H9 (cell line): ENCODE results near the gene DNAH8. TPM values are rescaled to one million over a fixed set of nuclear protein-coding genes. Genes with fewer than 3 reads are reported as not detected.

Experiments
- DNase-seq: peaks from one replicate; pipeline ENCODE4 v3.0.0-alpha.2; 2017
- H2AFZ ChIP-seq: one replicate; pipeline ENCODE4 v1.6.1; 2013; ENCODE audit warnings: mild to moderate bottlenecking, low read length, control low read depth, moderate library complexity
- H2AK5ac ChIP-seq: 2 replicates; pipeline ENCODE4 v1.6.1; 2013; ENCODE audit warnings: low read length, control low read depth, mixed read lengths; ENCODE audit not compliant: insufficient read length
- H2BK120ac ChIP-seq: one replicate; pipeline ENCODE4 v1.6.1; 2013; ENCODE audit warnings: low read depth, mild to moderate bottlenecking, low read length, control low read depth, inconsistent platforms; ENCODE audit not compliant: poor library complexity, severe bottlenecking
- H2BK12ac ChIP-seq: 2 replicates; pipeline ENCODE4 v1.6.1; 2013; ENCODE audit warnings: low read length, control low read depth, mixed read lengths, low read depth; ENCODE audit not compliant: insufficient read length
- H2BK15ac ChIP-seq: 2 replicates; pipeline ENCODE4 v1.6.1; 2013; ENCODE audit warnings: low read depth, low read length, control low read depth
- H2BK20ac ChIP-seq: one replicate; pipeline ENCODE4 v1.6.1; 2013; ENCODE audit warnings: low read depth, mild to moderate bottlenecking, low read length, control low read depth, inconsistent platforms; ENCODE audit not compliant: poor library complexity, severe bottlenecking
- H2BK5ac ChIP-seq: 2 replicates; pipeline ENCODE4 v1.6.1; 2013; ENCODE audit warnings: low read length, control low read depth, mixed read lengths; ENCODE audit not compliant: insufficient read length
- H3K14ac ChIP-seq: 2 replicates; pipeline ENCODE4 v1.6.1; 2013; ENCODE audit warnings: low read length, control low read depth; ENCODE audit not compliant: insufficient read depth
- H3K18ac ChIP-seq: 2 replicates; pipeline ENCODE4 v1.6.1; 2013; ENCODE audit warnings: low read depth, mild to moderate bottlenecking, mixed read lengths, low read length, control low read depth; ENCODE audit not compliant: insufficient read length
- H3K23ac ChIP-seq: 2 replicates; pipeline ENCODE4 v1.6.1; 2013; ENCODE audit warnings: low read length, control low read depth, mixed read lengths, low read depth; ENCODE audit not compliant: insufficient read length
- H3K23me2 ChIP-seq: 2 replicates; pipeline ENCODE4 v1.6.1; 2013; ENCODE audit warnings: low read depth, mild to moderate bottlenecking, mixed read lengths, low read length, control low read depth; ENCODE audit not compliant: insufficient read length, poor library complexity, severe bottlenecking
- H3K27ac ChIP-seq: 2 replicates; pipeline ENCODE4 v1.5.1; 2013; ENCODE audit warnings: low read length, control low read depth, mixed read lengths, low read depth; ENCODE audit not compliant: insufficient read length
- H3K27me3 ChIP-seq: 2 replicates; pipeline ENCODE4 v1.6.1; 2013; ENCODE audit warnings: low read length, control low read depth, inconsistent platforms; ENCODE audit not compliant: insufficient read depth
- H3K4ac ChIP-seq: 2 replicates; pipeline ENCODE4 v1.6.1; 2013; ENCODE audit warnings: low read depth, mild to moderate bottlenecking, control low read depth, inconsistent platforms, low read length, moderate library complexity
- H3K4me1 ChIP-seq: 2 replicates; pipeline ENCODE4 v1.6.1; 2013; ENCODE audit warnings: low read length, control low read depth, inconsistent platforms; ENCODE audit not compliant: insufficient read depth
- H3K4me2 ChIP-seq: 2 replicates; pipeline ENCODE4 v1.6.1; 2013; ENCODE audit warnings: low read length, control low read depth, mixed read lengths; ENCODE audit not compliant: insufficient read length, insufficient read depth
- H3K56ac ChIP-seq: 2 replicates; pipeline ENCODE4 v1.6.1; 2013; ENCODE audit warnings: low read depth, mild to moderate bottlenecking, mixed read lengths, low read length, control low read depth; ENCODE audit not compliant: insufficient read length
- H3K79me1 ChIP-seq: 2 replicates; pipeline ENCODE4 v1.6.1; 2013; ENCODE audit warnings: low read depth, mild to moderate bottlenecking, moderate library complexity, low read length, control low read depth, inconsistent platforms; ENCODE audit not compliant: insufficient read depth, poor library complexity, severe bottlenecking
- H3K79me2 ChIP-seq: 2 replicates; pipeline ENCODE4 v1.6.1; 2013; ENCODE audit warnings: low read length, control low read depth, inconsistent platforms; ENCODE audit not compliant: insufficient read depth
- H3K9ac ChIP-seq: 2 replicates; pipeline ENCODE4 v1.6.1; 2013; ENCODE audit warnings: low read length, control low read depth, mixed read lengths; ENCODE audit not compliant: insufficient read length; ENCODE audit errors: extremely low read depth
- H3K9me3 ChIP-seq: one replicate; pipeline ENCODE4 v1.6.1; 2013; ENCODE audit warnings: low read depth, low read length, inconsistent platforms; ENCODE audit not compliant: control insufficient read depth
- H3T11ph ChIP-seq: one replicate; pipeline ENCODE4 v1.6.1; 2013; ENCODE audit warnings: mild to moderate bottlenecking, low read length, control low read depth, inconsistent platforms
- H4K20me1 ChIP-seq: one replicate; pipeline ENCODE4 v1.6.1; 2013; ENCODE audit not compliant: control insufficient read depth, insufficient read length, insufficient read depth
- H4K5ac ChIP-seq: 2 replicates; pipeline ENCODE4 v1.6.1; 2013; ENCODE audit warnings: low read depth, mild to moderate bottlenecking, mixed read lengths, low read length, control low read depth; ENCODE audit not compliant: insufficient read length
- H4K8ac ChIP-seq: replicated peaks from 2 replicates; pipeline ENCODE4 v1.6.1; 2013; ENCODE audit warnings: low read length, control low read depth, mixed read lengths, low read depth; ENCODE audit not compliant: insufficient read length
- H4K91ac ChIP-seq: 2 replicates; pipeline ENCODE4 v1.6.1; 2013; ENCODE audit warnings: low read depth, mild to moderate bottlenecking, moderate library complexity, mixed read lengths, low read length, control low read depth; ENCODE audit not compliant: insufficient read length
- H3K27ac Mint-ChIP-seq, 3 experiments: 2 replicates in 2 of 3; 3 replicates in 1 of 3; pipeline ENCODE4 v1.8.0; 2020 to 2021; ENCODE audit warnings: mixed read lengths in 3 of 3, mild to moderate bottlenecking in 1 of 3, moderate library complexity in 1 of 3
- H3K27me3 Mint-ChIP-seq: 2 replicates; pipeline ENCODE4 v1.8.0; 2021; ENCODE audit warnings: low read depth, mild to moderate bottlenecking, moderate library complexity, mixed read lengths
- H3K36me3 Mint-ChIP-seq, 3 experiments: 2 replicates in 2 of 3; 3 replicates in 1 of 3; pipeline ENCODE4 v1.8.0; 2020 to 2021; ENCODE audit warnings: low read depth in 3 of 3, mixed read lengths in 3 of 3; ENCODE audit not compliant: insufficient read depth in 1 of 3
- H3K4me1 Mint-ChIP-seq, 2 experiments: 2 replicates each; pipeline ENCODE4 v1.8.0; 2020; ENCODE audit warnings: mixed read lengths in 2 of 2
- H3K4me3 Mint-ChIP-seq, 2 experiments: 2 replicates in 1 of 2; 3 replicates in 1 of 2; pipeline ENCODE4 v1.8.0; 2020 to 2021; ENCODE audit warnings: mild to moderate bottlenecking in 2 of 2, mixed read lengths in 2 of 2, moderate library complexity in 1 of 2
- H3K9me3 Mint-ChIP-seq, 2 experiments: 2 replicates in 1 of 2; 3 replicates in 1 of 2; pipeline ENCODE4 v1.8.0; 2020; ENCODE audit warnings: mild to moderate bottlenecking in 2 of 2, mixed read lengths in 2 of 2, moderate library complexity in 1 of 2
- WGBS: extraction: QIAGEN DNeasy Blood & Tissue Kit; methylation state at CpG from one replicate; pipeline ENCODE4 v1.1.7; 2013; ENCODE audit warnings: missing lambda C conversion rate, low lambda C conversion rate, mixed read lengths; ENCODE audit not compliant: insufficient read length; ENCODE audit errors: extremely low coverage; 5-methylcytosine and 5-hydroxymethylcytosine counted together
- total RNA-seq: library from RNA; stranded (reverse); gene quantifications from 2 replicates; pipeline ENCODE4 v1.2.1, GENCODE V29; 2021
- TF ChIP-seq, protein P1 (sequence below): fragments of 200-600 bp; sonication (generic); conservative IDR thresholded peaks from 3 replicates; pipeline ENCODE4 v1.8.0; 2021; ENCODE audit warnings: antibody characterized with exemption, mild to moderate bottlenecking

DNAH8 gene
- total RNA-seq, 1 experiment from 2014 or later: not detected

DNA sequence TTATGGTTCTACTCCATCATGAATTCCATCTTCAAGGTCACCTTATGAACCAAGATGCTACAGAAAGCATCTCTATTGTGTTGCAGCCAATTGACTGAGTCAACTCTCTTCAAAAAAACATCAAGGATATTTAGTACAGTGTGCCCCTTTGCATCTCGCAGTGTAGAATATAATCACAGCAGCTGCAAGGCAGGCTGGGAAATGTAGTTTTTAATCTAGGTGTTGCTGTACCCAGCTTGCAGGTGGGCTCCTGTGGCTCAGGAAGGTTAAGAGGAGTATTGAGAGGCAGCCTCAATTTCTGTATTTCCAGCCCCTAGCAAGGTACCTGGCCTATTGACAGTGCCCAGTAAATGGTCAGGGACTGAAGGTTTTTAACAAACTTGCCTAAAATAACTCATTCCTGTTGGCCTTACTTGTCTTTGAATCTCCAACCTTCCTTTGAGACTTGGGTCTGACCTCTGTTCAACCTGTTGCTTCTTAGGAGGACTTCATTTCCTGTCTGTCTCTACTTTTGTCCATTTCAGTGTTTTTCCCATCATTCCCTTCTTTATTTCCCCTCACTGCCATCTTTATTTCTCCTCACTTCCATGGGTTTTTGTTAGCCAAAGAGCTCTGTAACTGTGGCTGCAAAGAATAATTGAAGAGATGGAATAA, 150.5 kb downstream of the DNAH8 start:
- H3K79me1 ChIP-seq: no peaks in the 10 kb centered on the region
- no peak overlapping the region for H3K27ac ChIP-seq
- no peak overlapping the region for H3K18ac ChIP-seq
- no peak overlapping the region for H4K91ac ChIP-seq
- no peak overlapping the region for H2BK120ac ChIP-seq
- H3K9me3 ChIP-seq: no peaks in the 10 kb centered on the region
- H2BK20ac ChIP-seq: no peak overlapping the region
- no peak overlapping the region for H2AFZ ChIP-seq
- no peaks in the 10 kb centered on the region for H3K4me1 ChIP-seq
- TF ChIP-seq, protein P1, sequence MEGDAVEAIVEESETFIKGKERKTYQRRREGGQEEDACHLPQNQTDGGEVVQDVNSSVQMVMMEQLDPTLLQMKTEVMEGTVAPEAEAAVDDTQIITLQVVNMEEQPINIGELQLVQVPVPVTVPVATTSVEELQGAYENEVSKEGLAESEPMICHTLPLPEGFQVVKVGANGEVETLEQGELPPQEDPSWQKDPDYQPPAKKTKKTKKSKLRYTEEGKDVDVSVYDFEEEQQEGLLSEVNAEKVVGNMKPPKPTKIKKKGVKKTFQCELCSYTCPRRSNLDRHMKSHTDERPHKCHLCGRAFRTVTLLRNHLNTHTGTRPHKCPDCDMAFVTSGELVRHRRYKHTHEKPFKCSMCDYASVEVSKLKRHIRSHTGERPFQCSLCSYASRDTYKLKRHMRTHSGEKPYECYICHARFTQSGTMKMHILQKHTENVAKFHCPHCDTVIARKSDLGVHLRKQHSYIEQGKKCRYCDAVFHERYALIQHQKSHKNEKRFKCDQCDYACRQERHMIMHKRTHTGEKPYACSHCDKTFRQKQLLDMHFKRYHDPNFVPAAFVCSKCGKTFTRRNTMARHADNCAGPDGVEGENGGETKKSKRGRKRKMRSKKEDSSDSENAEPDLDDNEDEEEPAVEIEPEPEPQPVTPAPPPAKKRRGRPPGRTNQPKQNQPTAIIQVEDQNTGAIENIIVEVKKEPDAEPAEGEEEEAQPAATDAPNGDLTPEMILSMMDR: no peak
- no peak overlapping the region for H4K8ac ChIP-seq
- no peaks in the 10 kb centered on the region for H3K27me3 ChIP-seq
- no peak overlapping the region for H2BK12ac ChIP-seq
- H3K4me2 ChIP-seq: no peak overlapping the region
- no peak overlapping the region for H3K4ac ChIP-seq
- no peak overlapping the region for H2BK5ac ChIP-seq
- H3K23me2 ChIP-seq: no peaks in the 10 kb centered on the region
- no peak overlapping the region for H3K14ac ChIP-seq
- no peak overlapping the region for H3K9ac ChIP-seq
- no peak for DNase-seq
- H3K23ac ChIP-seq: no peak overlapping the region
- Mint-ChIP-seq H3K27me3 (no peaks in the 10 kb centered on the region; the same call in none of the 2 replicates), H3K36me3 (no peaks in the 10 kb centered on the region), H3K27ac (no peak overlapping the region; a peak in 1 of 7 replicates), H3K9me3 (no peaks in the 10 kb centered on the region), H3K4me3 (no peak overlapping the region), H3K4me1 (no peaks in the 10 kb centered on the region)
- no peak overlapping the region for H2AK5ac ChIP-seq
- H3K79me2 ChIP-seq: no peaks in the 10 kb centered on the region
- no peaks in the 10 kb centered on the region for H4K20me1 ChIP-seq
- no CpG with 5 or more reads among the region's 1 CpG for WGBS
- no peak overlapping the region for H3K56ac ChIP-seq
- H2BK15ac ChIP-seq: no peak overlapping the region
- no peak overlapping the region for H3T11ph ChIP-seq
- H4K5ac ChIP-seq: no peak overlapping the region
